Lower lobe of right lung (tissue), 2 donors: ENCODE measurements around the gene MS4A12. TPM values are rescaled to one million over a fixed set of nuclear protein-coding genes. Genes with fewer than 3 reads are reported as not detected.

Experiments
- ATAC-seq, 2 donors: fragments of 200-7000 bp; cut with Tn5 transposase; one replicate each; pipeline ENCODE4 v1.9.1; 2020 to 2022; ENCODE audit warnings: mild to moderate bottlenecking in 2 of 2, moderate library complexity in 2 of 2
- DNase-seq: peaks from one replicate; pipeline ENCODE4 v3.0.0-alpha.2; 2020
- H3K27ac ChIP-seq: fragments of 200-600 bp; one replicate; pipeline ENCODE4 v1.8.0; 2022
- H3K27me3 ChIP-seq: fragments of 200-600 bp; one replicate; pipeline ENCODE4 v1.8.0; 2022; ENCODE audit warnings: low read depth
- H3K36me3 ChIP-seq: fragments of 200-600 bp; one replicate; pipeline ENCODE4 v1.8.0; 2022; ENCODE audit warnings: mild to moderate bottlenecking
- H3K4me1 ChIP-seq: fragments of 200-600 bp; one replicate; pipeline ENCODE4 v1.8.0; 2022
- H3K4me3 ChIP-seq: fragments of 200-600 bp; one replicate; pipeline ENCODE4 v1.8.0; 2022; ENCODE audit warnings: mild to moderate bottlenecking
- H3K9me3 ChIP-seq: fragments of 200-600 bp; one replicate; pipeline ENCODE4 v1.8.0; 2022
- intact Hi-C: fragments of 100-400 bp; cut with DNase I; formaldehyde crosslinking; loops from one replicate; pipeline ENCODE4 v1.11.0; 2022
- total RNA-seq: library from RNA; stranded (reverse); fragmentation: NEBNext Ultra II Directional; extraction: Animal tissue kit (Norgen Biotek cat#: 25700); gene quantifications from one replicate; pipeline ENCODE4 v1.2.1, GENCODE V29; 2021
- TF ChIP-seq, protein P1 (sequence below): fragments of 200-600 bp; IDR thresholded peaks from one replicate; pipeline ENCODE4 v1.8.0; 2022; ENCODE audit warnings: antibody characterized with exemption, mild to moderate bottlenecking
- donor health status: DM: no; HTN: yes; CAD: no; lungs with severe emphysema.

Gene MS4A12
- total RNA-seq, 1 donor from 2014 or later, result not detected

- Histone ChIP-seq H3K27me3 (no peaks in the 10 kb centered on the region), H3K4me3 (no peak overlapping the region), H3K36me3 (no peaks in the 10 kb centered on the region), H3K27ac (no peak overlapping the region), H3K4me1 (no peaks in the 10 kb centered on the region), H3K9me3 (no peaks in the 10 kb centered on the region)
- TF ChIP-seq, protein P1, sequence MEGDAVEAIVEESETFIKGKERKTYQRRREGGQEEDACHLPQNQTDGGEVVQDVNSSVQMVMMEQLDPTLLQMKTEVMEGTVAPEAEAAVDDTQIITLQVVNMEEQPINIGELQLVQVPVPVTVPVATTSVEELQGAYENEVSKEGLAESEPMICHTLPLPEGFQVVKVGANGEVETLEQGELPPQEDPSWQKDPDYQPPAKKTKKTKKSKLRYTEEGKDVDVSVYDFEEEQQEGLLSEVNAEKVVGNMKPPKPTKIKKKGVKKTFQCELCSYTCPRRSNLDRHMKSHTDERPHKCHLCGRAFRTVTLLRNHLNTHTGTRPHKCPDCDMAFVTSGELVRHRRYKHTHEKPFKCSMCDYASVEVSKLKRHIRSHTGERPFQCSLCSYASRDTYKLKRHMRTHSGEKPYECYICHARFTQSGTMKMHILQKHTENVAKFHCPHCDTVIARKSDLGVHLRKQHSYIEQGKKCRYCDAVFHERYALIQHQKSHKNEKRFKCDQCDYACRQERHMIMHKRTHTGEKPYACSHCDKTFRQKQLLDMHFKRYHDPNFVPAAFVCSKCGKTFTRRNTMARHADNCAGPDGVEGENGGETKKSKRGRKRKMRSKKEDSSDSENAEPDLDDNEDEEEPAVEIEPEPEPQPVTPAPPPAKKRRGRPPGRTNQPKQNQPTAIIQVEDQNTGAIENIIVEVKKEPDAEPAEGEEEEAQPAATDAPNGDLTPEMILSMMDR, result no peak
- DNase-seq, result no peak
- ATAC-seq, result no peak
- intact Hi-C loops, result no loop called here
Observed at GRCh38 chr11:60457576-60457975, 35.0 kb upstream of the MS4A12 start.

DNA sequence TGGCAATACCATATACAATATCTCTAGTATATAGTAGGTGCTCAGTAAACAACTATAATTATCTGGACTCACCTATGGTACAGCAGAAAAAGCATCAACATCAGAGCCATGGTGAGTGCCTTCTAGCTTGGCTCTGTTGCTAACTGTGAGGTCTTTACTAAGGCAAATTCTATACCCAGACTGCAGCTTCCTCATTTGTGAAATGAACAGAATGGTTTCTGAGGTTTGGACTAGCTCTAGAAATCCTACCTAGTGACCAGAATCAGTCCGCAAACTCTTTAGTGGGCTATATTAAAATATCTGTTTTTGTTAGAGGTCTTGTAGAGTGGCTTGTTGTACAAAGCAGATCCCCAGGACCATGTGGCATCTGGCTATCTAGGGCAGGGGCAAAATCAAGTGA, 33.2 kb upstream of the MS4A12 start:
- DNase-seq, result no peak
- H3K9me3 ChIP-seq, result no peaks in the 10 kb centered on the region
- H3K36me3 ChIP-seq, result no peaks in the 10 kb centered on the region
- no peak overlapping the region for H3K4me3 ChIP-seq
- H3K4me1 ChIP-seq, result no peaks in the 10 kb centered on the region
- TF ChIP-seq, protein P1, result no peak
- intact Hi-C loops, result no loop called here
- ATAC-seq, result no peak
- no peaks in the 10 kb centered on the region for H3K27me3 ChIP-seq
- no peak overlapping the region for H3K27ac ChIP-seq

- Histone ChIP-seq H3K4me3 (no peak overlapping the region), H3K9me3 (no peaks in the 10 kb centered on the region), H3K4me1 (no peaks in the 10 kb centered on the region), H3K27me3 (no peaks in the 10 kb centered on the region), H3K36me3 (no peaks in the 10 kb centered on the region), H3K27ac (no peak overlapping the region)
- no peak for ATAC-seq
- TF ChIP-seq, protein P1, result no peak
- intact Hi-C loops, result no loop called here
- no peak for DNase-seq
Observed at GRCh38 chr11:60468829-60469228, 23.7 kb upstream of the MS4A12 start.

DNA sequence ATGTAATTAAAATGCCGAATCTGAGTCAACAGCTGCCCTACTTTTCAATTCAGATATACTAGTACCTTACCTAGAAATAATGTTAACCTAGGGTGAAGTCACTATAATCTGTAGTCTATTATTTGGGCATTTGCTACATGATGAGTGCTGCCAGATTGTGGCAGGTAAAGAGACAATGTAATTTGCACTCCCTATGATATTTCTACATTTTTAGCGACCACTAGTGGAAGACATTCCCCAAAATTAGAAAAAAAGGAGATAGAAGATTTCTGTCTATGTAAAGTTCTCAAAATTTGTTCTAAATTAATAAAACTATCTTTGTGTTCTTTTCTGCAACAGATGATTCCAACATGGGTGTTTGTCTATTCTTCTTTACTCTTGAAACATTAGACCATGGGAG, 22.9 kb upstream of the MS4A12 start:
- Histone ChIP-seq H3K4me3 (no peak overlapping the region), H3K27me3 (no peaks in the 10 kb centered on the region), H3K9me3 (no peaks in the 10 kb centered on the region), H3K36me3 (no peaks in the 10 kb centered on the region), H3K27ac (no peak overlapping the region), H3K4me1 (no peaks in the 10 kb centered on the region)
- no peak for DNase-seq
- TF ChIP-seq, protein P1, result no peak
- intact Hi-C loops, result no loop called here
- ATAC-seq, result no peak

DNA sequence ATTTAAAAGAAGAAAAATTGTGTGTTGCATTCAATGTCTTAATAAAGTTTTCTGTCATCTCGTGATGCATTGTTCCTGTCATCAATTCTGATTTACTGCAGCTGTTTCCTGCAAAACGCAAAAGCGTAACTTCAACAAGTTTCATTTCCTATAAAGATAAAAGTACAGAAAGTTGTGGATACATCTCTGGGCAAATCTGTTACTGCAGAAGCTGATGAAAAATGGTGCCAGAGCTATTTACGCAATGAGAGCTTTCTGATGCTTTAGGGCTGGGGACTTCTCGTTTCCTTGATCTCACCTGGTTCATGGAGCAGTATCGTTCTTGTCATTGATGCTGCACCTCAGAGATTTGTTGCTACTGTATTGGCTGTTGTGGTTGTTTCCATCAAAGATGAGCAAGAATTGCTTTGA, 15.5 kb upstream of the MS4A12 start:
- no peak for ATAC-seq
- intact Hi-C loops, result no loop called here

More for the DNA sequence above, 15.5 kb upstream of the MS4A12 start:
- Histone ChIP-seq H3K27me3 (no peaks in the 10 kb centered on the region), H3K27ac (no peak overlapping the region), H3K4me1 (no peaks in the 10 kb centered on the region), H3K9me3 (no peaks in the 10 kb centered on the region), H3K4me3 (no peak overlapping the region), H3K36me3 (no peaks in the 10 kb centered on the region)
- TF ChIP-seq, protein P1, result no peak
- DNase-seq, result no peak
